MCF 10A (cell line): ENCODE data around the gene SNX22. TPM values are rescaled to one million over a fixed set of nuclear protein-coding genes. Genes with fewer than 3 reads are reported as not detected.

Source experiments
- BruUV-seq: library from RNA; stranded (reverse); fragments of 400-500 nt; replicated peaks from 2 replicates; lab custom pipeline; 2021; lab: Mats Ljungman, UMichigan
- CTCF ChIA-PET: fragments of 300-600 bp; sonication (Branson Sonifier 250); formaldehyde crosslinking; extraction: SDS; loops from one replicate; lab custom pipeline; 2021; ENCODE audit warnings: antibody characterized with exemption, inconsistent platforms; lab: Yijun Ruan, JAX
- POLR2A ChIA-PET: fragments of 300-600, 350-650 bp; sonication (Branson Sonifier 250); formaldehyde crosslinking; extraction: SDS; loops from one replicate; lab custom pipeline; 2020; ENCODE audit warnings: antibody characterized with exemption, inconsistent platforms; lab: Yijun Ruan, JAX
- DNase-seq: peaks from one replicate; pipeline ENCODE4 v3.0.0-alpha.2; 2018; ENCODE audit not compliant: unreplicated experiment
- H3K27ac Mint-ChIP-seq: one replicate; pipeline ENCODE4 v1.8.0; 2022; ENCODE audit warnings: mild to moderate bottlenecking, low read depth, mixed read lengths; ENCODE audit not compliant: unreplicated experiment
- H3K27me3 Mint-ChIP-seq: one replicate; pipeline ENCODE4 v1.8.0; 2022; ENCODE audit warnings: mixed read lengths; ENCODE audit not compliant: insufficient read depth, unreplicated experiment
- H3K36me3 Mint-ChIP-seq: one replicate; pipeline ENCODE4 v1.8.0; 2022; ENCODE audit warnings: mild to moderate bottlenecking, moderate library complexity, mixed read lengths; ENCODE audit not compliant: insufficient read depth, unreplicated experiment
- H3K4me1 Mint-ChIP-seq: one replicate; pipeline ENCODE4 v1.8.0; 2022; ENCODE audit warnings: mixed read lengths; ENCODE audit not compliant: insufficient read depth, unreplicated experiment
- H3K4me3 Mint-ChIP-seq: one replicate; pipeline ENCODE4 v1.8.0; 2022; ENCODE audit warnings: mild to moderate bottlenecking, moderate library complexity, mixed read lengths; ENCODE audit not compliant: unreplicated experiment
- H3K9me3 Mint-ChIP-seq: one replicate; pipeline ENCODE4 v1.8.0; 2022; ENCODE audit warnings: mixed read lengths; ENCODE audit not compliant: unreplicated experiment
- CTCF ChIP-seq: fragments of 200-600 bp; IDR thresholded peaks from one replicate; pipeline ENCODE4 v1.8.0; 2022; ENCODE audit warnings: antibody characterized with exemption, mild to moderate bottlenecking; ENCODE audit not compliant: unreplicated experiment
- intact Hi-C: fragments of 100-400 bp; cut with micrococcal nuclease; formaldehyde crosslinking; loops from 2 replicates; pipeline ENCODE4 v1.14.1; 2022
- total RNA-seq: library from RNA; stranded (reverse); gene quantifications from 2 replicates; pipeline ENCODE4 v1.2.3, GENCODE V29; 2022

The SNX22 gene
- total RNA-seq, 1 experiment from 2014 or later: 0.16 TPM

GRCh38 chr15:64152507-64153387 lies 1.2 kb downstream of the SNX22 start:
- no peak overlapping the region for H3K4me3 Mint-ChIP-seq
- CTCF ChIA-PET: interaction anchor here (0.5 to 3.0 kb wide), 26 partner anchors 8 to 1568 kb away, joined by 3 to 21 read pairs (median 4); partner anchors contain the start of genes PPIB and SNX1

GRCh38 chr15:64153480-64154367 lies 2.2 kb downstream of the SNX22 start:
- peaks cover 42% of the 10 kb centered on the region for H3K36me3 Mint-ChIP-seq
- no peaks in the 10 kb centered on the region for H3K27me3 Mint-ChIP-seq
- H3K4me1 Mint-ChIP-seq: peaks cover 15% of the 10 kb centered on the region
- no peaks in the 10 kb centered on the region for H3K9me3 Mint-ChIP-seq
- intact Hi-C loops: loop anchor here (2.0 kb wide), 1 partner anchor 59 kb away; the partner anchor contains the start of gene SNX1
- CTCF ChIA-PET: interaction anchor here (0.5 to 3.0 kb wide), 32 partner anchors 8 to 1173 kb away, joined by 3 to 21 read pairs (median 4); partner anchors contain the start of genes CIAO2A, PPIB and SNX1
- no peak overlapping the region for H3K4me3 Mint-ChIP-seq
- peak; percentile 85 for DNase-seq
- TF ChIP-seq CTCF: peak; percentile 97
- no peak overlapping the region for H3K27ac Mint-ChIP-seq
- POLR2A ChIA-PET: interaction anchor here (0.6 to 3.0 kb wide), 8 partner anchors 9 to 97 kb away, joined by 3 to 40 read pairs (median 4); partner anchors contain the start of genes CIAO2A, PPIB and SNX1
- BruUV-seq: no TSS peak

More at GRCh38 chr15:64152507-64153387, 1.2 kb downstream of the SNX22 start:
- no peak for TF ChIP-seq CTCF
- no peak for DNase-seq
- intact Hi-C loops: loop anchor here (2.0 kb wide), 1 partner anchor 58 kb away; the partner anchor contains the start of gene SNX1
- Mint-ChIP-seq H3K4me1 (peaks cover 6% of the 10 kb centered on the region), H3K9me3 (no peaks in the 10 kb centered on the region), H3K27ac (no peak overlapping the region), H3K27me3 (no peaks in the 10 kb centered on the region), H3K36me3 (peaks cover 33% of the 10 kb centered on the region)
- POLR2A ChIA-PET: interaction anchor here (0.8 to 3.0 kb wide), 6 partner anchors 8 to 59 kb away, joined by 3 to 40 read pairs (median 4); partner anchors contain the start of genes CIAO2A, PPIB and SNX1
- BruUV-seq: no TSS peak

- ChIA-PET CTCF (interaction anchor here (0.6 to 1.2 kb wide), 3 partner anchors 63 to 1268 kb away, joined by 3 read pairs; no protein-coding TSS in a partner anchor), POLR2A (no interaction called here)
These were observed 4.5 kb downstream of the SNX22 start for GRCh38 chr15:64155802-64156651.

More at GRCh38 chr15:64155802-64156651, 4.5 kb downstream of the SNX22 start:
- H3K9me3 Mint-ChIP-seq: no peaks in the 10 kb centered on the region
- BruUV-seq: TSS peak; percentile 70
- H3K27ac Mint-ChIP-seq: no peak overlapping the region
- peaks cover 65% of the 10 kb centered on the region for H3K36me3 Mint-ChIP-seq
- no peak overlapping the region for H3K4me3 Mint-ChIP-seq
- TF ChIP-seq CTCF: no peak
- no peak for DNase-seq
- H3K4me1 Mint-ChIP-seq: peaks cover 26% of the 10 kb centered on the region
- intact Hi-C loops: no loop called here
- no peaks in the 10 kb centered on the region for H3K27me3 Mint-ChIP-seq
